GM23338 (cell line): Measurements from ENCODE around the gene CYP20A1. TPM values are rescaled to one million over a fixed set of nuclear protein-coding genes. Genes with fewer than 3 reads are reported as not detected.
"Not testable (repeated sequence)": the region's sequence is repeated elsewhere in the genome, so short reads cannot be mapped to it uniquely, and the experiment has no call there.

ENCODE experiments used
- ATAC-seq: fragments of 200-7000 bp; cut with Tn5 transposase; 3 replicates; pipeline ENCODE4 v1.9.1; 2020
- DNase-seq: peaks from one replicate; pipeline ENCODE4 v3.0.0-alpha.2; 2015; ENCODE audit warnings: low spot score
- H2AFZ ChIP-seq: fragments of 200-600 bp; sonication (generic); 2 replicates; pipeline ENCODE4 v1.8.0; 2016; ENCODE audit warnings: antibody characterized with exemption, mild to moderate bottlenecking, moderate library complexity
- H3F3A ChIP-seq: fragments of 200-600 bp; sonication (generic); replicated peaks from 2 replicates; pipeline ENCODE4 v1.8.0; 2017; ENCODE audit warnings: antibody characterized with exemption, mixed run types, low read depth
- H3K27ac ChIP-seq: fragments of 200-600 bp; sonication (generic); 2 replicates; pipeline ENCODE4 v1.6.1; 2016; ENCODE audit warnings: low read depth
- H3K27me3 ChIP-seq: fragments of 200-600 bp; sonication (generic); 2 replicates; pipeline ENCODE4 v1.8.0; 2016; ENCODE audit warnings: mild to moderate bottlenecking, mixed run types, moderate library complexity; ENCODE audit not compliant: insufficient read depth
- H3K36me3 ChIP-seq: fragments of 200-600 bp; sonication (generic); 2 replicates; pipeline ENCODE4 v1.8.0; 2016; ENCODE audit warnings: mild to moderate bottlenecking; ENCODE audit not compliant: insufficient read depth
- H3K4me1 ChIP-seq: fragments of 200-600 bp; sonication (generic); 2 replicates; pipeline ENCODE4 v1.8.0; 2016; ENCODE audit warnings: mild to moderate bottlenecking, moderate library complexity; ENCODE audit not compliant: insufficient read depth
- H3K4me2 ChIP-seq: fragments of 200-600 bp; sonication (generic); 2 replicates; pipeline ENCODE4 v1.7.1; 2017; ENCODE audit warnings: mixed run types
- H3K4me3 ChIP-seq: fragments of 200-600 bp; sonication (generic); 2 replicates; pipeline ENCODE4 v1.6.1; 2016; ENCODE audit warnings: mixed run types
- H3K79me2 ChIP-seq: fragments of 200-600 bp; sonication (generic); replicated peaks from 2 replicates; pipeline ENCODE4 v1.8.0; 2017; ENCODE audit warnings: mild to moderate bottlenecking; ENCODE audit not compliant: insufficient read depth
- H3K9me2 ChIP-seq: fragments of 200-600 bp; sonication (generic); 2 replicates; pipeline ENCODE4 v1.8.0; 2017; ENCODE audit not compliant: insufficient read depth
- H4K20me1 ChIP-seq: fragments of 200-600 bp; sonication (generic); replicated peaks from 2 replicates; pipeline ENCODE4 v1.8.0; 2017; ENCODE audit warnings: mild to moderate bottlenecking; ENCODE audit not compliant: insufficient read depth
- H3K27ac Mint-ChIP-seq: 2 replicates; pipeline ENCODE4 v1.8.0; 2020; ENCODE audit warnings: inconsistent platforms, mild to moderate bottlenecking, moderate library complexity, mixed read lengths
- H3K27me3 Mint-ChIP-seq: 3 replicates; pipeline ENCODE4 v1.8.0; 2022; ENCODE audit warnings: low read depth, mild to moderate bottlenecking, moderate library complexity, mixed read lengths, inconsistent platforms; ENCODE audit not compliant: insufficient read depth, poor library complexity
- H3K36me3 Mint-ChIP-seq: 3 replicates; pipeline ENCODE4 v1.8.0; 2021; ENCODE audit warnings: low read depth, mild to moderate bottlenecking, inconsistent platforms, moderate library complexity, mixed read lengths
- H3K4me1 Mint-ChIP-seq: 3 replicates; pipeline ENCODE4 v1.8.0; 2020; ENCODE audit warnings: mild to moderate bottlenecking, inconsistent platforms, mixed read lengths
- H3K4me3 Mint-ChIP-seq: 3 replicates; pipeline ENCODE4 v1.8.0; 2021; ENCODE audit warnings: moderate library complexity, mild to moderate bottlenecking, inconsistent platforms, mixed read lengths
- H3K9me3 Mint-ChIP-seq: 3 replicates; pipeline ENCODE4 v1.8.0; 2020; ENCODE audit warnings: moderate library complexity, mild to moderate bottlenecking, inconsistent platforms, mixed read lengths
- CTCF ChIP-seq, 2 experiments: fragments of 200-600 bp in 1 of 2; sonication (generic) in 1 of 2; conservative IDR thresholded peaks; 2 replicates each; pipeline versions ENCODE4 v1.5.1 to v1.6.1; 2016 to 2017; ENCODE audit warnings: antibody characterized with exemption in 2 of 2, low read depth in 2 of 2, mild to moderate bottlenecking in 2 of 2, moderate library complexity in 1 of 2
- JUNB ChIP-seq: IDR thresholded peaks from one replicate; pipeline ENCODE4 v1.6.1; 2016; ENCODE audit warnings: antibody characterized with exemption; ENCODE audit not compliant: unreplicated experiment
- NANOG ChIP-seq: IDR thresholded peaks from 2 replicates; pipeline ENCODE4 v1.6.1; 2016; ENCODE audit warnings: antibody characterized with exemption, borderline replicate concordance
- POLR2AphosphoS5 ChIP-seq: IDR thresholded peaks from 2 replicates; pipeline ENCODE4 v1.6.1; 2016; ENCODE audit warnings: antibody characterized with exemption, low read depth
- STAT1 ChIP-seq: IDR thresholded peaks from one replicate; pipeline ENCODE4 v1.6.1; 2016; ENCODE audit warnings: antibody characterized with exemption; ENCODE audit not compliant: unreplicated experiment
- ZNF114 ChIP-seq: fragments of 250-450 bp; sonication (Bioruptor Pico); IDR thresholded peaks from 2 replicates; pipeline ENCODE4 v1.5.0; 2020; ENCODE audit warnings: mild to moderate bottlenecking, moderate library complexity
- ZNF331 ChIP-seq: fragments of 250-450 bp; sonication (Bioruptor Pico); IDR thresholded peaks from 2 replicates; pipeline ENCODE4 v1.5.0; 2020; ENCODE audit warnings: low read depth, mild to moderate bottlenecking, moderate library complexity
- ZNF462 ChIP-seq: fragments of 250-450 bp; sonication (Bioruptor Pico); IDR thresholded peaks from 2 replicates; pipeline ENCODE4 v1.5.0; 2020; ENCODE audit warnings: mild to moderate bottlenecking, moderate library complexity
- polyA plus RNA-seq: library from polyadenylated mRNA; unstranded; fragments of >200 nt; fragmentation: Nextera tagmentation; extraction: Ambion mirVana; gene quantifications from 2 replicates; pipeline ENCODE4 v1.2.1, GENCODE V29; 2016
- total RNA-seq: library from RNA; depleted of rRNA; stranded (reverse); fragments of >200 nt; shearing (Covaris generic); gene quantifications from 2 replicates; pipeline ENCODE4 v1.2.3, GENCODE V29; 2014

CYP20A1 gene
- total and polyA plus RNA-seq, 2 experiments from 2014 or later, result 17.0 to 21.0 TPM

- no peak for TF ChIP-seq ZNF462 (CRISPR knock-in tag)
Observed at GRCh38 chr2:203209538-203209937, 29.3 kb upstream of the CYP20A1 start (continued).

- H3K36me3 ChIP-seq, result no peaks in the 10 kb centered on the region
- no peak overlapping the region for H3K4me2 ChIP-seq
- H3K27me3 ChIP-seq, result no peaks in the 10 kb centered on the region
- H3K4me3 ChIP-seq, result no peak overlapping the region
- peak; percentile 77 for ATAC-seq
- Mint-ChIP-seq H3K9me3 (0 out of 3 replicates have a peak, but pooled peaks cover 5% of the 10 kb centered on the region), H3K27me3 (no peaks in the 10 kb centered on the region), H3K4me1 (no peaks in the 10 kb centered on the region), H3K27ac (no peak overlapping the region), H3K36me3 (peaks cover 5% of the 10 kb centered on the region; the same call in 1 of the 3 replicates), H3K4me3 (no peak overlapping the region)
- no peak overlapping the region for H2AFZ ChIP-seq
- peaks cover 5% of the 10 kb centered on the region; the same call in 1 of the 2 replicates for H3K9me2 ChIP-seq
- no peaks in the 10 kb centered on the region for H3K79me2 ChIP-seq
- no peaks in the 10 kb centered on the region for H3K4me1 ChIP-seq
- H4K20me1 ChIP-seq, result no peaks in the 10 kb centered on the region
- no peak overlapping the region for H3K27ac ChIP-seq
- no peaks in the 10 kb centered on the region for H3F3A ChIP-seq
- TF ChIP-seq STAT1 (no peak), POLR2AphosphoS5 (no peak), JUNB (no peak), CTCF (conservative IDR thresholded peaks at IDR 0.05; ENCODE audit: low read depth in 2 of 2) (peak; percentile 69 to 78), ZNF114 (CRISPR knock-in tag) (no peak), NANOG (no peak), ZNF331 (CRISPR knock-in tag) (no peak)
- DNase-seq, result peak; percentile 58
Observed at GRCh38 chr2:203225423-203226039, 13.3 kb upstream of the CYP20A1 start.

GRCh38 chr2:203229674-203230073 lies 9.1 kb upstream of the CYP20A1 start:
- not testable (repeated sequence) for H3K27me3 ChIP-seq, H3K36me3 ChIP-seq, H4K20me1 ChIP-seq, H3K4me1 ChIP-seq, H3K27me3 Mint-ChIP-seq, H3K4me3 ChIP-seq, H3K4me1 Mint-ChIP-seq, H3K4me3 Mint-ChIP-seq, H3F3A ChIP-seq, H3K27ac ChIP-seq, H3K9me3 Mint-ChIP-seq, DNase-seq, ATAC-seq, H3K9me2 ChIP-seq, H3K4me2 ChIP-seq, H3K36me3 Mint-ChIP-seq, H2AFZ ChIP-seq, H3K27ac Mint-ChIP-seq, H3K79me2 ChIP-seq
